HG03064 (cell line): ENCODE results near the gene KCTD8.
"Not testable (repeated sequence)": the region's sequence is repeated elsewhere in the genome, so short reads cannot be mapped to it uniquely, and the experiment has no call there.

Experiments used
- ATAC-seq: cut with Tn5 transposase; IDR thresholded peaks from one replicate; pipeline ENCODE4 v1.9.1; 2021; ENCODE audit warnings: low read depth; ENCODE audit not compliant: unreplicated experiment

Gene KCTD8

GRCh38 chr4:44167766-44168165 lies 280.8 kb downstream of the KCTD8 start:
- not testable (repeated sequence) for ATAC-seq

GRCh38 chr4:44165938-44166337 lies 282.7 kb downstream of the KCTD8 start:
- ATAC-seq: no peak

GRCh38 chr4:44162538-44163270 lies 285.9 kb downstream of the KCTD8 start:
- no peak for ATAC-seq

GRCh38 chr4:44161756-44162155 lies 286.9 kb downstream of the KCTD8 start:
- ATAC-seq: no peak

GRCh38 chr4:44160776-44161367 lies 287.7 kb downstream of the KCTD8 start:
- ATAC-seq: no peak

GRCh38 chr4:44159991-44160390 lies 288.6 kb downstream of the KCTD8 start:
- no peak for ATAC-seq

GRCh38 chr4:44157611-44158277 lies 290.9 kb downstream of the KCTD8 start:
- ATAC-seq: no peak

- ATAC-seq: no peak
Measured at GRCh38 chr4:44150091-44150576, 298.5 kb downstream of the KCTD8 start.

GRCh38 chr4:44149282-44149681 lies 299.3 kb downstream of the KCTD8 start:
- ATAC-seq: no peak

GRCh38 chr4:44147571-44148075 lies 301.0 kb downstream of the KCTD8 start:
- no peak for ATAC-seq

GRCh38 chr4:44146516-44146915 lies 302.1 kb downstream of the KCTD8 start:
- ATAC-seq: no peak

GRCh38 chr4:44145868-44146267 lies 302.7 kb downstream of the KCTD8 start:
- ATAC-seq: no peak

- no peak for ATAC-seq
Measured at GRCh38 chr4:44132526-44132925, 316.1 kb downstream of the KCTD8 start.
